PFSK-1 (cell line): ENCODE results near the gene PIKFYVE.

Experiments used
- FOXP2 ChIP-seq: optimal IDR thresholded peaks from 2 replicates; pipeline ENCODE3; 2011; ENCODE audit warnings: borderline replicate concordance, control low read depth, inconsistent platforms; ENCODE audit not compliant: insufficient read depth; ENCODE audit errors: extremely low read length, extremely low read depth
- POLR2AphosphoS5 ChIP-seq: IDR thresholded peaks from 2 replicates; pipeline ENCODE4 v1.6.1; 2012; ENCODE audit warnings: low read depth, mild to moderate bottlenecking, control low read depth, low read length, moderate library complexity
- SIN3A ChIP-seq: IDR thresholded peaks from 2 replicates; pipeline ENCODE4 v1.6.1; 2012; ENCODE audit warnings: mild to moderate bottlenecking, low read length, moderate library complexity, borderline replicate concordance; ENCODE audit not compliant: insufficient read depth
- TAF1 ChIP-seq: IDR thresholded peaks from 2 replicates; pipeline ENCODE4 v1.6.1; 2012; ENCODE audit warnings: low read length, control low read depth, borderline replicate concordance; ENCODE audit not compliant: insufficient read depth
- TF ChIP-seq, protein P1 (sequence below), 2 experiments: IDR thresholded peaks; 2 replicates each; pipeline versions ENCODE4 v1.6.1 to v1.8.0; 2011 to 2012; ENCODE audit warnings: low read depth in 2 of 2, low read length in 2 of 2, control low read depth in 1 of 2, inconsistent platforms in 1 of 2, mild to moderate bottlenecking in 1 of 2, moderate library complexity in 1 of 2; ENCODE audit not compliant: insufficient read depth in 1 of 2

PIKFYVE gene

DNA sequence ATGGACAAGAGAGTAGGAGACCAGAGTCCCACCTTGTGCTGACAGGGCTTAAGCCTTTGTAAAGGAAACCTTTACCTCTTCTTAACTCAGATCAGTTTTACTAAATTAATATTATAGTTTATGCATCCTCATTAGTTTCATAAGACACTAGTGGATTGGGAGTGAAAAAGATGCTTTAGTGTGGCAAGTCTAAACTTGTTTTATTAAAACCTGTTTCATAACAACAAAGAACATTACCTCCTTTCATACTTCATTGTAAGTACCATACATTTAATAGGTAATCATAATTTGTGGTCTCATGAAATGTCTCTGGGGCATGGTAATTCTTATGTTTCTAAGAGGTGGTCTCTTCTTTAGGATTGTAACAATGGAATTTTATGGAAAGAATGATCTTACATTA lies 63.4 kb downstream of the PIKFYVE start:
- TF ChIP-seq POLR2AphosphoS5 (no peak), FOXP2 (no peak), TAF1 (no peak), SIN3A (no peak)
- TF ChIP-seq, protein P1, sequence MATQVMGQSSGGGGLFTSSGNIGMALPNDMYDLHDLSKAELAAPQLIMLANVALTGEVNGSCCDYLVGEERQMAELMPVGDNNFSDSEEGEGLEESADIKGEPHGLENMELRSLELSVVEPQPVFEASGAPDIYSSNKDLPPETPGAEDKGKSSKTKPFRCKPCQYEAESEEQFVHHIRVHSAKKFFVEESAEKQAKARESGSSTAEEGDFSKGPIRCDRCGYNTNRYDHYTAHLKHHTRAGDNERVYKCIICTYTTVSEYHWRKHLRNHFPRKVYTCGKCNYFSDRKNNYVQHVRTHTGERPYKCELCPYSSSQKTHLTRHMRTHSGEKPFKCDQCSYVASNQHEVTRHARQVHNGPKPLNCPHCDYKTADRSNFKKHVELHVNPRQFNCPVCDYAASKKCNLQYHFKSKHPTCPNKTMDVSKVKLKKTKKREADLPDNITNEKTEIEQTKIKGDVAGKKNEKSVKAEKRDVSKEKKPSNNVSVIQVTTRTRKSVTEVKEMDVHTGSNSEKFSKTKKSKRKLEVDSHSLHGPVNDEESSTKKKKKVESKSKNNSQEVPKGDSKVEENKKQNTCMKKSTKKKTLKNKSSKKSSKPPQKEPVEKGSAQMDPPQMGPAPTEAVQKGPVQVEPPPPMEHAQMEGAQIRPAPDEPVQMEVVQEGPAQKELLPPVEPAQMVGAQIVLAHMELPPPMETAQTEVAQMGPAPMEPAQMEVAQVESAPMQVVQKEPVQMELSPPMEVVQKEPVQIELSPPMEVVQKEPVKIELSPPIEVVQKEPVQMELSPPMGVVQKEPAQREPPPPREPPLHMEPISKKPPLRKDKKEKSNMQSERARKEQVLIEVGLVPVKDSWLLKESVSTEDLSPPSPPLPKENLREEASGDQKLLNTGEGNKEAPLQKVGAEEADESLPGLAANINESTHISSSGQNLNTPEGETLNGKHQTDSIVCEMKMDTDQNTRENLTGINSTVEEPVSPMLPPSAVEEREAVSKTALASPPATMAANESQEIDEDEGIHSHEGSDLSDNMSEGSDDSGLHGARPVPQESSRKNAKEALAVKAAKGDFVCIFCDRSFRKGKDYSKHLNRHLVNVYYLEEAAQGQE (IDR thresholded peaks at IDR 0.05; ENCODE audit: insufficient read depth in 1 of 2, low read depth in 2 of 2, low read length in 2 of 2): no peak

DNA sequence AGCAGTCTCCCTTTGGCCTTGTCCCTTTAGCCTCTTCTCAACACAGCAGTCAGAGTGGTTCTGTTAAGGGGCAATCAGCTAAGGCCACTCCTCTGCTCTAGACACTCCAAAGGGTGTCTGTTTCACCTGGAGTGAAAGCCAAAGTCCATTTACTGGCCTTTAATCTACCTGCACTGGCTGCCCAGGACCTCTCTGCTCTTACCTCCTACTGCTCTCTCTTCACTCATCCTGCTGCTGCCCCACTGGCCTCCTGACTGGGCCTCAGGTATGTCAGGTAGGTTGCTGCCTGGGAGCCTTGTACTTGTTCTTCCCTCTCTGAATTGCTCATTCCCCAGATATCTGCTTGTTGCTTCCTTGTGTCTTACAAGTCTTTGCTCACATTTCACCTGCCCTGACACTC lies 68.2 kb downstream of the PIKFYVE start:
- TF ChIP-seq FOXP2 (no peak), SIN3A (no peak), TAF1 (no peak), POLR2AphosphoS5 (no peak)
- TF ChIP-seq, protein P1 (IDR thresholded peaks at IDR 0.05; ENCODE audit: insufficient read depth in 1 of 2, low read depth in 2 of 2, low read length in 2 of 2): no peak

DNA sequence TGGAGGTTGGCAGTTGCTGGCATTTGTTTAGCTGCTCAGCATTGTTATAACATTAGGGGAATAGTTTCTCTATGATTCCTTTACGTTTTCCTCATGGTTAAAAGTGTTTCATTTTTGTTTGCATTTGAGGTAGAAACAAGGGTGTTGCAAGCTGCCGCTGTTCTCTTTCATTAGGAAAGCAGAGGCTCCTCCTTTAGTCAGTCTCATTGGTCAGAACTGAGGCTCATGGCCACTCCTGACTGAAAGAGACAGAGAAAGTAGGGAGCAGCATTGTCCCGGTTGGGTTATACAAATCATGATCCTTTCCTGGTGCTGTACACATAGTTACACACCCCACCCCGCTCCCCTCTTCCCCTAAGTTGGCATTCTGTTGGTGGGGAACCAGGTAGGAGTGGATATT lies 80.7 kb downstream of the PIKFYVE start:
- no peak for TF ChIP-seq POLR2AphosphoS5
- no peak for TF ChIP-seq SIN3A
- TF ChIP-seq, protein P1 (IDR thresholded peaks at IDR 0.05; ENCODE audit: insufficient read depth in 1 of 2, low read depth in 2 of 2, low read length in 2 of 2): no peak
- TF ChIP-seq FOXP2: no peak
- no peak for TF ChIP-seq TAF1

DNA sequence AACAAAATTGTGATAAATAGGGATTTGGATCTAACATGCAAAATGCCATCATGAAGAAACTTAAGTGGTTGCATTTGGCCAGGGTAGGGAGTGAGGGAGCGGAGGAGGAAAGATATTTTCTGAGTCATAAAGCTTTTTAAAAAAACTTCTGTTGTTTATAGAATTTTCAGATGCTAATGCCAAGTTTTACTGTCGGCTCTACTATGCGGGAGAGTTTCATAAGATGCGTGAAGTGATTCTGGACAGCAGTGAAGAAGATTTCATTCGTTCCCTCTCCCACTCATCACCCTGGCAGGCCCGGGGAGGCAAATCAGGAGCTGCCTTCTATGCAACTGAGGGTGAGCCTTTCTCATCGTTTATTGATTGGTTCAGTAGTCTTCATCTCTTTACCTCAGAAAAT lies 84.6 kb downstream of the PIKFYVE start:
- TF ChIP-seq, protein P1 (IDR thresholded peaks at IDR 0.05; ENCODE audit: insufficient read depth in 1 of 2, low read depth in 2 of 2, low read length in 2 of 2): no peak
- TF ChIP-seq SIN3A (no peak), POLR2AphosphoS5 (no peak), FOXP2 (no peak), TAF1 (no peak)

DNA sequence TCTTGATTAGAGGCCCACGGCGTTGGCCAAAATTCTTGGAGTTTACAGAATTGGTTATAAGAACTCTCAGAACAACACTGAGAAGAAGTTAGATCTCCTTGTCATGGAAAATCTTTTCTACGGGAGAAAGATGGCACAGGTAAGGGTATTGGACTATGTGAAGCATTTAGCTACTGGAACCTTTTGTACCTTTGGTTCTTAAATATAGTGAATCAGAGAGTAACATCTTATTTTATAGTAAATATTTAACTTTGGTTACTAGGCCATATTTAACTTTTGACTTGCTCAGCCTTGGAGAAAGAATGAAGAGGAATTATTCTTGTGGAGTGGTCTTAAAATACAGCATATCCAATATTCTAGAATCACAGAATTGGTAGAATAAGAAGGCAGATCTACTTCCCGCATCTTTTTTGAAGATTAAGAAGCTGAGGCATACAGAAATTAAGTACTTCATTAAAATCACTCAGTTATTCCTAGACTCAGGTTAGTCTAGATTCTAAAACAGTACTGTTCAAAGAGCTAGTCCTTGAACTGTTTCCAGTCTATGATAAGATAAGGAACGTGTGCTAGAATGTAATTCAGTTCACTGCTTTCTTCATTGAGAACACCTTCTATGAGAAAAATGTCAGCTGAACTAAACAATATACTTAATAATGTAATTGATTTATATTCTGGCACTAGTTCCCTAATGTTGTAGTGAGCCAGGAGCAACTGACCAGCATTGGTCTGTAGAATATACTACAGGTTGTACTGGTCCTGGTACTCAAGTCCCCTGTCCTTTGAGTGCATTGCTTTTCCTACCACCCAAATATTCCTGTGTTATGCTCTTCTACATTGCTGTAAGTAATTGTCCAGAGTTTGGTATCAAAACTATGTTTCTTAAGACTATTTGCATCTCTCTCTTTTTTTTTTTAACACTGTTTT lies 86.9 kb downstream of the PIKFYVE start:
- TF ChIP-seq TAF1: no peak
- no peak for TF ChIP-seq FOXP2
- TF ChIP-seq, protein P1 (IDR thresholded peaks at IDR 0.05; ENCODE audit: insufficient read depth in 1 of 2, low read depth in 2 of 2, low read length in 2 of 2): no peak
- no peak for TF ChIP-seq SIN3A
- no peak for TF ChIP-seq POLR2AphosphoS5
